ENCODE results near the gene FYCO1.

- TF ChIP-seq EZH2 (IDR thresholded peaks at IDR 0.05; ENCODE audit: low read length, missing control alignments) (no peak), CTCF (conservative IDR thresholded peaks at IDR 0.05 in 1 of 2, IDR thresholded peaks at IDR 0.05 in 1 of 2; ENCODE audit: low read depth in 1 of 2, low read length in 2 of 2) (no peak)
Observed at GRCh38 chr3:46031269-46031668, 35.6 kb upstream of the FYCO1 start.

All from fibroblast of lung (primary cell).